Measurements from ENCODE around the gene PPP1R26.

DNA sequence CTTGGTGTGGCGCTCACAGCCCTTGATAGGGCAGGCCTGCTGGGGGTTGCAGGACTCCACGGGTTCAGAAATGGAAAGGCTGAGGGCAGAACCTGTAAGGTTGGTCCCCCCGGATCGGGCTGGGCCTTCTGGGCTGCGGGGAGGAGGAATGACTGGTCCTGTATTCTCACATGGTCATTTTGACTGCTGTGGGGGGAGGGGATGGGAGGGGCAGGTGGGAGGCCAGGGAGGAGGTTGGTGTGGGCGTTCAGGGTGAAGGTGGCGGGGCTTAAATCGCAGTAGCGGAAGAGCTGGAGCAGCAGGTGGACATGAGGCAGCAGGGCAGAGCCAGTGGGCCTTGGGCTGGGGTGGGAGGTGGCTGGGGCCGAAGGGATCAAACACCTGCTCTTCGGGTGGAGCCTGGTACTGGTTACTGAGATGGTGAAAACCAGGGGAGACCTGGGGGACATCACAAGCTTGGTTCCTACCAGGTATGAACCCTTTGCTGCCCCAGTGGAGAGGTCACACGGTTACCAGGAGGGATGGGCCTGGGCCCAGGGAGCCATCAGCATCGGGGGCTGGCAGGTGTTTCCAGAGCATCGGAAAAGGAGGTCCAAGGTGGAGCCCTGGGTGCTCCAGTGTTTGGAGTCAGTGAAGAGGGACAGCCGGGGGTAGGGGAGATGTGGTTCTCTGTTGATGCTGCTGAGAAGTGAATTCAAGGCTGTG, 22.7 kb downstream of the PPP1R26 start:
- TF ChIP-seq SETDB1 (IDR thresholded peaks at IDR 0.05; ENCODE audit: insufficient read length, low read length) = no peak
- TF ChIP-seq REST (tag by site-specific recombination; IDR thresholded peaks at IDR 0.05) = no peak

Measured in HEK293 (cell line).